Activated CD8-positive, alpha-beta T cell treated with anti-CD3 and anti-CD28 coated beads, Interleukin-2, amount 10 ng/mL, durations not matched to agents 7 days and 5 days (primary cell): ENCODE measurements around the gene PHOX2B. TPM values are rescaled to one million over a fixed set of nuclear protein-coding genes. Genes with fewer than 3 reads are reported as not detected.

Experiments
- ATAC-seq: fragments of 150-1000 bp; cut with Tn5 transposase; one replicate; pipeline ENCODE4 v1.10.0; 2021; ENCODE audit warnings: moderate library complexity
- CTCF ChIA-PET: fragments of 350-600 bp; sonication (Branson Sonifier 250); formaldehyde crosslinking; loops from one replicate; lab custom pipeline; 2021; ENCODE audit warnings: antibody characterized with exemption; lab: Charles Lee
- POLR2A ChIA-PET: fragments of 350-600 bp; sonication (Branson Sonifier 250); formaldehyde crosslinking; loops from one replicate; lab custom pipeline; 2021; ENCODE audit warnings: antibody characterized with exemption; lab: Charles Lee
- DNase-seq: peaks from one replicate; pipeline ENCODE4 v3.0.0-alpha.2; 2020
- H3K27ac Mint-ChIP-seq: one replicate; pipeline ENCODE4 v1.8.0; 2021; ENCODE audit warnings: mild to moderate bottlenecking, mixed read lengths
- H3K27me3 Mint-ChIP-seq: one replicate; pipeline ENCODE4 v1.8.0; 2021; ENCODE audit warnings: low read depth, mixed read lengths
- H3K36me3 Mint-ChIP-seq: one replicate; pipeline ENCODE4 v1.8.0; 2021; ENCODE audit warnings: low read depth, mixed read lengths
- H3K4me1 Mint-ChIP-seq: one replicate; pipeline ENCODE4 v1.8.0; 2021; ENCODE audit warnings: low read depth, mixed read lengths
- H3K4me3 Mint-ChIP-seq: one replicate; pipeline ENCODE4 v1.8.0; 2021; ENCODE audit warnings: mild to moderate bottlenecking, mixed read lengths
- H3K9me3 Mint-ChIP-seq: one replicate; pipeline ENCODE4 v1.8.0; 2022; ENCODE audit warnings: mixed read lengths; ENCODE audit not compliant: insufficient read depth
- total RNA-seq, 2 experiments: library from RNA; stranded (reverse); gene quantifications; one replicate each; pipeline ENCODE4 v1.2.3, GENCODE V29; 2021

Gene PHOX2B
- total RNA-seq, 2 experiments from 2014 or later = not detected

- Mint-ChIP-seq H3K4me3 (no peak overlapping the region), H3K27ac (no peak overlapping the region), H3K27me3 (peaks cover 9% of the 10 kb centered on the region), H3K9me3 (no peaks in the 10 kb centered on the region), H3K4me1 (no peaks in the 10 kb centered on the region), H3K36me3 (no peaks in the 10 kb centered on the region)
- ChIA-PET CTCF (no interaction called here), POLR2A (no interaction called here)
- DNase-seq = no peak
- ATAC-seq = no peak
Measured at GRCh38 chr4:41758884-41759283, 10.4 kb upstream of the PHOX2B start.

- Mint-ChIP-seq H3K36me3 (no peaks in the 10 kb centered on the region), H3K4me3 (no peak overlapping the region), H3K27me3 (peaks cover 19% of the 10 kb centered on the region), H3K4me1 (no peaks in the 10 kb centered on the region), H3K27ac (no peak overlapping the region), H3K9me3 (no peaks in the 10 kb centered on the region)
- no peak for DNase-seq
- POLR2A ChIA-PET = no interaction called here
- CTCF ChIA-PET = no interaction called here
- ATAC-seq = no peak
Measured at GRCh38 chr4:41757521-41758156, 9.1 kb upstream of the PHOX2B start.

GRCh38 chr4:41753942-41754341 lies 5.4 kb upstream of the PHOX2B start:
- Mint-ChIP-seq H3K27me3 (peaks cover 50% of the 10 kb centered on the region), H3K9me3 (no peaks in the 10 kb centered on the region), H3K4me1 (no peaks in the 10 kb centered on the region), H3K36me3 (peaks cover 2% of the 10 kb centered on the region), H3K4me3 (no peak overlapping the region), H3K27ac (no peak overlapping the region)
- DNase-seq (no peak), ATAC-seq (no peak)
- ChIA-PET POLR2A (no interaction called here), CTCF (no interaction called here)

- Mint-ChIP-seq H3K27ac (no peak overlapping the region), H3K9me3 (no peaks in the 10 kb centered on the region), H3K4me3 (no peak overlapping the region), H3K27me3 (peaks cover 65% of the 10 kb centered on the region), H3K36me3 (peaks cover 2% of the 10 kb centered on the region), H3K4me1 (no peaks in the 10 kb centered on the region)
- CTCF ChIA-PET = no interaction called here
- POLR2A ChIA-PET = no interaction called here
- ATAC-seq = no peak
- no peak for DNase-seq
Measured at GRCh38 chr4:41752081-41752836, 3.7 kb upstream of the PHOX2B start.

- Mint-ChIP-seq H3K4me1 (no peaks in the 10 kb centered on the region), H3K4me3 (no peak overlapping the region), H3K27ac (no peak overlapping the region), H3K9me3 (no peaks in the 10 kb centered on the region), H3K36me3 (peaks cover 2% of the 10 kb centered on the region), H3K27me3 (peaks cover 72% of the 10 kb centered on the region)
- ChIA-PET CTCF (no interaction called here), POLR2A (no interaction called here)
- no peak for DNase-seq
- no peak for ATAC-seq
Measured at GRCh38 chr4:41751449-41752061, 3.0 kb upstream of the PHOX2B start.

GRCh38 chr4:41750626-41751448 lies 2.3 kb upstream of the PHOX2B start:
- POLR2A ChIA-PET = no interaction called here
- H3K9me3 Mint-ChIP-seq = peaks cover 3% of the 10 kb centered on the region
- no peak overlapping the region for H3K4me3 Mint-ChIP-seq
- no peaks in the 10 kb centered on the region for H3K4me1 Mint-ChIP-seq
- no peak for DNase-seq
- no peak overlapping the region for H3K27ac Mint-ChIP-seq
- peaks cover 6% of the 10 kb centered on the region for H3K36me3 Mint-ChIP-seq
- CTCF ChIA-PET = no interaction called here
- H3K27me3 Mint-ChIP-seq = peaks cover 77% of the 10 kb centered on the region
- no peak for ATAC-seq

GRCh38 chr4:41750121-41750625 lies 1.6 kb upstream of the PHOX2B start:
- POLR2A ChIA-PET = no interaction called here
- DNase-seq = no peak
- H3K27ac Mint-ChIP-seq = no peak overlapping the region

GRCh38 chr4:41749631-41750039 lies 1.1 kb upstream of the PHOX2B start:
- H3K27me3 Mint-ChIP-seq = peaks cover 81% of the 10 kb centered on the region
- no peak for ATAC-seq
- ChIA-PET POLR2A (no interaction called here), CTCF (no interaction called here)
- H3K4me3 Mint-ChIP-seq = no peak overlapping the region
- no peak for DNase-seq
- peaks cover 3% of the 10 kb centered on the region for H3K9me3 Mint-ChIP-seq
- no peaks in the 10 kb centered on the region for H3K4me1 Mint-ChIP-seq
- peaks cover 6% of the 10 kb centered on the region for H3K36me3 Mint-ChIP-seq
- peak overlapping the region; percentile 6 for H3K27ac Mint-ChIP-seq

More at GRCh38 chr4:41750121-41750625, 1.6 kb upstream of the PHOX2B start:
- CTCF ChIA-PET = no interaction called here
- no peak for ATAC-seq
- Mint-ChIP-seq H3K9me3 (peaks cover 3% of the 10 kb centered on the region), H3K4me3 (no peak overlapping the region), H3K27me3 (peaks cover 82% of the 10 kb centered on the region), H3K4me1 (no peaks in the 10 kb centered on the region), H3K36me3 (peaks cover 6% of the 10 kb centered on the region)

- Mint-ChIP-seq H3K27me3 (peaks cover 82% of the 10 kb centered on the region), H3K9me3 (peaks cover 3% of the 10 kb centered on the region), H3K36me3 (peaks cover 6% of the 10 kb centered on the region), H3K27ac (no peak overlapping the region), H3K4me1 (no peaks in the 10 kb centered on the region), H3K4me3 (no peak overlapping the region)
- no peak for ATAC-seq
- DNase-seq = no peak
- POLR2A ChIA-PET = no interaction called here
- CTCF ChIA-PET = no interaction called here
Measured at GRCh38 chr4:41748074-41748570, 403 bp downstream of the PHOX2B start.

GRCh38 chr4:41747230-41748055 lies 1.1 kb downstream of the PHOX2B start:
- H3K27me3 Mint-ChIP-seq = peaks cover 76% of the 10 kb centered on the region
- CTCF ChIA-PET = no interaction called here
- no peak for ATAC-seq
- DNase-seq = no peak
- no peak overlapping the region for H3K27ac Mint-ChIP-seq
- H3K9me3 Mint-ChIP-seq = peaks cover 3% of the 10 kb centered on the region
- peak overlapping the region; percentile 18 for H3K4me3 Mint-ChIP-seq
- POLR2A ChIA-PET = no interaction called here
- peaks cover 6% of the 10 kb centered on the region for H3K36me3 Mint-ChIP-seq
- no peaks in the 10 kb centered on the region for H3K4me1 Mint-ChIP-seq
